Muscle of leg (tissue), 11 donors: ENCODE data around the gene ACER1. TPM values are rescaled to one million over a fixed set of nuclear protein-coding genes. Genes with fewer than 3 reads are reported as not detected.

Experiments
- DNase-seq: peaks from one replicate; pipeline ENCODE4 v3.0.0; 2013
- H3K27ac ChIP-seq: one replicate; pipeline ENCODE4 v1.5.1; 2013; ENCODE audit warnings: mild to moderate bottlenecking, low read length, control low read depth
- H3K27me3 ChIP-seq: one replicate; pipeline ENCODE4 v1.6.1; 2013; ENCODE audit warnings: low read length; ENCODE audit not compliant: control insufficient read depth, insufficient read depth
- H3K36me3 ChIP-seq: one replicate; pipeline ENCODE4 v1.6.1; 2013; ENCODE audit warnings: low read length; ENCODE audit not compliant: control insufficient read depth, insufficient read depth
- H3K4me1 ChIP-seq: one replicate; pipeline ENCODE4 v1.6.1; 2013; ENCODE audit warnings: low read length; ENCODE audit not compliant: control insufficient read depth, insufficient read depth
- H3K4me3 ChIP-seq: one replicate; pipeline ENCODE4 v1.5.1; 2013; ENCODE audit warnings: low read length, control low read depth
- H3K9me3 ChIP-seq: replicated peaks from 2 replicates; pipeline ENCODE4 v1.6.1; 2013; ENCODE audit warnings: low read depth, low read length; ENCODE audit not compliant: control insufficient read depth
- WGBS: methylation state at CpG from one replicate; pipeline ENCODE4 v1.1.5; 2013; ENCODE audit warnings: missing lambda C conversion rate; ENCODE audit not compliant: insufficient coverage; 5-methylcytosine and 5-hydroxymethylcytosine counted together
- polyA plus RNA-seq, 8 donors: library from polyadenylated mRNA; unstranded; fragments of 120-200 nt; gene quantifications; one replicate each; pipeline versions ENCODE4 v1.2.1 to v1.2.3, GENCODE V29; 2013; ENCODE audit warnings: inconsistent platforms in 1 of 8, low replicate concordance in 1 of 8; ENCODE audit not compliant: insufficient read length in 8 of 8, insufficient read depth in 1 of 8
- total RNA-seq: library from RNA; stranded (reverse); fragments of 120-200 nt; gene quantifications from one replicate; pipeline ENCODE4 v1.2.4, GENCODE V29; 2013

The ACER1 gene
- total and polyA plus RNA-seq, 9 donors: 0.12 to 0.17 TPM; not detected in 7

GRCh38 chr19:6278051-6278450, 55.4 kb downstream of the ACER1 start:
- no peaks in the 10 kb centered on the region for H3K9me3 ChIP-seq
- peaks cover 63% of the 10 kb centered on the region for H3K4me1 ChIP-seq
- H3K27ac ChIP-seq: no peak overlapping the region
- no peaks in the 10 kb centered on the region for H3K27me3 ChIP-seq
- 100% methylated on average over 1 of the region's 9 CpGs for WGBS
- H3K4me3 ChIP-seq: no peak overlapping the region
- DNase-seq: no peak
- peaks cover 11% of the 10 kb centered on the region for H3K36me3 ChIP-seq

GRCh38 chr19:6276447-6276846, 57.0 kb downstream of the ACER1 start:
- Histone ChIP-seq H3K27ac (peak overlapping the region; percentile 9), H3K4me3 (no peak overlapping the region), H3K27me3 (no peaks in the 10 kb centered on the region), H3K36me3 (peaks cover 11% of the 10 kb centered on the region), H3K4me1 (peaks cover 79% of the 10 kb centered on the region), H3K9me3 (no peaks in the 10 kb centered on the region)
- peak; percentile 38 for DNase-seq
- WGBS: 23% methylated on average over 12 of the region's 12 CpGs

GRCh38 chr19:6275170-6275744, 58.2 kb downstream of the ACER1 start:
- Histone ChIP-seq H3K27me3 (no peaks in the 10 kb centered on the region), H3K36me3 (peaks cover 12% of the 10 kb centered on the region), H3K27ac (peak overlapping the region; percentile 83), H3K4me3 (no peak overlapping the region), H3K4me1 (peaks cover 90% of the 10 kb centered on the region), H3K9me3 (no peaks in the 10 kb centered on the region)
- DNase-seq: no peak
- WGBS: 54% methylated on average over 12 of the region's 18 CpGs

- Histone ChIP-seq H3K27ac (peak overlapping the region; percentile 83), H3K4me1 (peaks cover 91% of the 10 kb centered on the region), H3K9me3 (no peaks in the 10 kb centered on the region), H3K36me3 (peaks cover 18% of the 10 kb centered on the region), H3K4me3 (no peak overlapping the region), H3K27me3 (no peaks in the 10 kb centered on the region)
- peak; percentile 46 for DNase-seq
- 85% methylated on average over 10 of the region's 15 CpGs for WGBS
These were observed 58.7 kb downstream of the ACER1 start for GRCh38 chr19:6274756-6275155.

GRCh38 chr19:6273701-6274601, 59.5 kb downstream of the ACER1 start:
- Histone ChIP-seq H3K9me3 (no peaks in the 10 kb centered on the region), H3K4me3 (no peak overlapping the region), H3K4me1 (peaks cover 87% of the 10 kb centered on the region), H3K27ac (peak overlapping the region; percentile 83), H3K36me3 (peaks cover 25% of the 10 kb centered on the region), H3K27me3 (no peaks in the 10 kb centered on the region)
- peak; percentile 68 for DNase-seq
- WGBS: 32% methylated on average over 13 of the region's 30 CpGs

- 70% methylated on average over 21 of the region's 22 CpGs for WGBS
- no peaks in the 10 kb centered on the region for H3K9me3 ChIP-seq
- H3K27me3 ChIP-seq: no peaks in the 10 kb centered on the region
- H3K4me1 ChIP-seq: peaks cover 80% of the 10 kb centered on the region
- no peak overlapping the region for H3K4me3 ChIP-seq
- peaks cover 27% of the 10 kb centered on the region for H3K36me3 ChIP-seq
- peak overlapping the region; percentile 83 for H3K27ac ChIP-seq
- no peak for DNase-seq
These were observed 60.4 kb downstream of the ACER1 start for GRCh38 chr19:6272913-6273600.

GRCh38 chr19:6272411-6272791, 61.0 kb downstream of the ACER1 start:
- 26% methylated on average over 10 of the region's 11 CpGs for WGBS
- Histone ChIP-seq H3K36me3 (peaks cover 27% of the 10 kb centered on the region), H3K9me3 (no peaks in the 10 kb centered on the region), H3K27me3 (no peaks in the 10 kb centered on the region), H3K4me1 (peaks cover 74% of the 10 kb centered on the region), H3K27ac (peak overlapping the region; percentile 83), H3K4me3 (no peak overlapping the region)
- DNase-seq: no peak

- H3K9me3 ChIP-seq: no peaks in the 10 kb centered on the region
- peaks cover 68% of the 10 kb centered on the region for H3K4me1 ChIP-seq
- WGBS: 3% methylated on average over 35 of the region's 35 CpGs
- H3K36me3 ChIP-seq: peaks cover 27% of the 10 kb centered on the region
- peak overlapping the region; percentile 7 for H3K4me3 ChIP-seq
- H3K27me3 ChIP-seq: no peaks in the 10 kb centered on the region
- peak; percentile 81 for DNase-seq
- H3K27ac ChIP-seq: peak overlapping the region; percentile 83
These were observed 61.5 kb downstream of the ACER1 start for GRCh38 chr19:6271721-6272410.

- H3K9me3 ChIP-seq: no peaks in the 10 kb centered on the region
- H3K36me3 ChIP-seq: peaks cover 27% of the 10 kb centered on the region
- no peak for DNase-seq
- no peak overlapping the region for H3K4me3 ChIP-seq
- peak overlapping the region; percentile 83 for H3K27ac ChIP-seq
- H3K27me3 ChIP-seq: no peaks in the 10 kb centered on the region
- WGBS: 50% methylated on average over 9 of the region's 9 CpGs
- peaks cover 62% of the 10 kb centered on the region for H3K4me1 ChIP-seq
These were observed 62.2 kb downstream of the ACER1 start for GRCh38 chr19:6271251-6271650.
